GM21576 (cell line): ENCODE measurements around the gene COQ5.
A peak's percentile ranks its signal among the peaks of the same experiment; 100 is the strongest.
"Not testable (repeated sequence)": the region's sequence is repeated elsewhere in the genome, so short reads cannot be mapped to it uniquely, and the experiment has no call there.

Experiments
- ATAC-seq: cut with Tn5 transposase; IDR thresholded peaks from one replicate; pipeline ENCODE4 v1.9.1; 2021; ENCODE audit warnings: mild to moderate bottlenecking, moderate library complexity; ENCODE audit not compliant: unreplicated experiment

The COQ5 gene, protein sequence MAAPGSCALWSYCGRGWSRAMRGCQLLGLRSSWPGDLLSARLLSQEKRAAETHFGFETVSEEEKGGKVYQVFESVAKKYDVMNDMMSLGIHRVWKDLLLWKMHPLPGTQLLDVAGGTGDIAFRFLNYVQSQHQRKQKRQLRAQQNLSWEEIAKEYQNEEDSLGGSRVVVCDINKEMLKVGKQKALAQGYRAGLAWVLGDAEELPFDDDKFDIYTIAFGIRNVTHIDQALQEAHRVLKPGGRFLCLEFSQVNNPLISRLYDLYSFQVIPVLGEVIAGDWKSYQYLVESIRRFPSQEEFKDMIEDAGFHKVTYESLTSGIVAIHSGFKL

DNA sequence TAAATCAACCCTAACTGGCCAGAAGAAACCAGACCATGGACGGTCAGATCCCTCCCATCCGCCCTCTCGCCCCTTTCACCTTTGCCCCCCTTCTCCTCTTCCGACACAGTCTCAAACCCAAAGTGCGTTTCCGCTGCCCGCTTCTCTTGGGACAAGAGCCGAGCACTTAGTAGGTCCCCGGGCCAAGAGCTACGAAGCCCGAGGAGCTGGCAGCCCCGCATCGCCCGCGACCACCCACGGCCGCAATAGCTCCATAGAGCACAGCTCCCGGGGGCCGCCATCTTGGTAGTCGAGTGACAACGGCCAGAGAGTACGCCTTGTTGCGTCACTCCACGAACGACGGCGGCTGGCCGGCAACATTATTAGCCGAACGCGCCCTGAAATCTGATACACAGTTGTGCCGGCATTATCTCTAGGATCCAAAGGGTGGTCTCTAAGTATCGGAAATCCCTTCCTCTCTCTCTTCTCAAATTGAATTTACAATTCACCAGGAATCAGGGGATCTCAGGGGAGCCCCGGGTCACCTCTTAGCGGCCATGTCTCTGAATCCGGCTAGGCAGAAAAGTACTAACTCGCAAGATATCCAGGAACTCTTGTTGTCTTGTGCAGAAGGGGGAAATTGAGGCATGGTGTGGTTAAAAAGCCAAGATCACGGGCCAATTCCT lies at the start of gene COQ5:
COQ5 (minus strand) TSS at position 298 of the 665 bp plus-strand sequence; CDS start at position 281, 17 bp downstream.
- ATAC-seq, result peak; percentile 87

DNA sequence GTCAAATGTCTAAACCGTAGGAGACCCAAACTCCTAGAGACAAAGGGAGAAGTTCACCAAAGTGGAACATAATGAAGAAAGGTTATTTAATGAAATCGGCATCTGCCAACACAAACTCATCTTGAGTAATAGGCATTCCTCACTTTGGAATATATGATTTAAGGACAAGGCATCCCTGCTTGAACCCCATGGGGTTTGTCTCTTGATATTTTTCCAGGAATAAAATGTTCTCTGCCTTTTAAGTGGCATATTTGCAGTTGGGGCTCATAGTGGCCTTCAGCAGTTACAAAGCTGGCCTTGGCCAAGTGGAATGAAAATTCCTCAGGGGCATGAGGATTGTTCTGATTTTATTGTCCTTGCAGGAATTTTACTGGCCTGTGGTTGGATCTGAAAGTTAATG lies 45.1 kb upstream of the COQ5 start:
- ATAC-seq, result no peak

DNA sequence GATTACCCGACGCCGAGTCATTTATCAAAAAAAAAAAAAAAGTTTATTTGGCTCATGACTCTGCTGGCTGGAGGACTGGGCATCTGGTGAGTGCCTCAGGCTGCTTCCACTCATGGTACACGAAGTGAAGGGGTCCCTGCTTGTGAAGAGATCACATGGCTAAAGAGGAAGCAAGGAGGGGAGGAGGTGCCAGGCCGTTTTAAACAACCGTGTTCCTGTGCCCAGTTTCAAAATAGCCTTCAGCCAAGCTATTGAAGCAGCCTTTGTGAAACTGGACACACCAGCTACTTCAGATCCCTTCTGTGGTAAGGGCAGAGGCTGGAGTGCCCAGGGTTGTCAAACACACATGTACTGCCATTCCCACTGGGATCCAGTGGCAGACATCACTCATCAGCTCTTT lies 44.6 kb upstream of the COQ5 start:
- no peak for ATAC-seq

DNA sequence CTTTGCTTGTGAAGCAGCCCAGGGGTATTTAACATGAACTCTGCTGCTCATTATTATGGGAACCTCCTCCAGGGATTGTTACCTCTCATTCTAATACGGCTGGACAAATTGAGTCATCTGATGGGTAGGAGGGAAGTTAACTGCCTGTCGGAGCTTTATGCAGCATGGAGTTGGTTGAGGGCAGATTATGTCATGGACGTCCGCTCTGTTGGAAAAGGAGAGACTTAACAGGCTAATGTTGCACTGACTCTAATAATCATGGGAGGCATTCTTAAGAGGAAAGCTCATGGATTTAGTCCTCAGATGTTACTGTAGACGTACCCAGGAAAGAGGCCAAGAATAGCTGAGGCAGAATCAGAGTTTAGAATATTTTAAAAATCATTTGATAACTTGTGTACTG lies 42.3 kb upstream of the COQ5 start:
- ATAC-seq, result no peak

DNA sequence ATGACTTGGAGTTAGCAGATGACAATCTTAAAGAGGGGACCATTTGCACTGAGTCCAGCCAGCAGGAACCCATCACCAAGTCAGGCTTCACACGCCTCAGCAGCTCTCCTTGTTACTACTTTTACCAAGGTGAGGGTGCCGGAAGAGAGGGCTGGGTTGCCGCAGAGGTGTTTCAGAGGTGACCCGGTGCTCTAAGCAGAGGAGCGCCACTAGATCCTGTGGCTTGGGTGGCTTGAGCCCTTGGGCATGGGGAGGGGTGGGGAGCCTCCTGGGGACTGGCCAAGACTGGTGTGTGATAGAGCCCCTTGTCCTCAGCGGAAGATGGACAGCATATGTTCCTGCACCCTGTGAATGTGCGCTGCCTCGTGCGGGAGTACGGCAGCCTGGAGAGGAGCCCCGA lies 34.5 kb upstream of the COQ5 start:
- no peak for ATAC-seq

DNA sequence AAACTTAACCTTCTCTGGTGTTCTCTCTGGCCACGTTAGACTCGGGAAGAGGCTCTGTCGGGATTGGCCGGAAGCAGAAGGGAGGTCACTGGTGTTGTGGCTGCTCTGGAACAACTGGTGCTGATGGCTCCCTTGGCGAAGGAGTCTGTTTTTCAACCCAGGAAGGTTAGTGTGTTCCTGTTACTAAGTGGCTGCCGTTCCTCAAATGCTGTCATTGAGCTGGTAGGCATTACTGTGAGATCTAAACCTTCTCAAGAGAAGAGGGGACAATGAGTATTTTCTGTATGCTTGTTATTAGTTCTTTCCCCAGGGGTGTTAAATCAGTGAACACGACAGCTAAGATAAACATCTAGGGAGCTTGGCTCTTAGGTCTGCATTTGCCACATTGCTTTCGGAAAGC lies 33.9 kb upstream of the COQ5 start:
- ATAC-seq, result no peak

DNA sequence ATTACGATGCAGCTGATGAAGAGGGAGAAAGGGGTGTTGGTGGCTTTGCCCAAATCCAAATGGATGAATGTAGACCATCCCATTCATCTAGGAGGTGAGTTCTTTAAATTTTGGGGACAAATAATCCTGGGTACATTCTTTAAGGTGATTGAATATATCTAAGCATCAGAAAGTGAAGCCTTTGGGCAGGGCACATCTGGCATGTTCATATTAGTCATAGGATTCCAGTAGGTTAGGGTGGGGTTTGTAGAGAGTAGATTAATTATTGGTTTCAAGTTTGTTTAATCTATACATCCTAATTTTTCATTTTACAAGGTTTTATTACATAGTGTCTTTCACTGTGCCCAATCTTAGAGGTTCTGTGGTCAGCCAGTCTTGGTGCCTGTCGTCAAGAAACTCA lies 28.6 kb upstream of the COQ5 start:
- ATAC-seq, result no peak

DNA sequence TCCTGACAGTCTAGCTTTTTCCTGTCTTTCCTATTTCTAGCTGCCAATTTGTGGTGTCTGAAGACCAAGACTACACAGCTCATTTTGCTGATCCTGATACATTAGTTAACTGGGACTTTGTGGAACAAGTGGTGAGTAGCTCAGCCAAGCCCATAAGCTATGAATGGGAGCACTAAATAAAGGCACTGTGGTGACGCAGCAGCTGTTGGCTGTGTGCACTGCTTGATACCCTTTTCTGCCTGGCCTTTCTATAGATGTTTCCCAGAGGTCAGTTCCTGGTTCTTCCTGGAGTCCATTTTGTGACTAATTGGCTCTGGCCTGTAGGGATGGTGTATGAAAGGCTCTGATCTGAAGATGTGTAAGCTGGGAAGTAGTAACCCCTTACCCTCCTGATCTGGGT lies 25.7 kb upstream of the COQ5 start:
- no peak for ATAC-seq

DNA sequence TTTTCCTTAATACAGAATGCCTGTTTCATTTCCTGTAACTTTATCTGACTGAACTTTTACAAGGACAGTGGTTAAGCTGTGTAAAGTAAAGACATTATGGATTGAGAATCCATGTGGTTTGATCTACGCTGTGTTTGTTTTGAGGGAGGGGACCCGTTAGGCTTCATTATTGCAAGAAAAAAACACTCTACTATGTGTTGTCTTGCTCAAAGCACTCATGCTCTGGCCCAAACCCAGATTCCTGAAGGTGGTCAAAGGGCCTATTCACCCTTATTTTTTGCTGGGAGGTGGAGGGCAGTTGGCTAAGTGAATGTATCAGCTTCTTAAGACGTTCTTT lies 17.1 kb upstream of the COQ5 start:
- ATAC-seq, result no peak

DNA sequence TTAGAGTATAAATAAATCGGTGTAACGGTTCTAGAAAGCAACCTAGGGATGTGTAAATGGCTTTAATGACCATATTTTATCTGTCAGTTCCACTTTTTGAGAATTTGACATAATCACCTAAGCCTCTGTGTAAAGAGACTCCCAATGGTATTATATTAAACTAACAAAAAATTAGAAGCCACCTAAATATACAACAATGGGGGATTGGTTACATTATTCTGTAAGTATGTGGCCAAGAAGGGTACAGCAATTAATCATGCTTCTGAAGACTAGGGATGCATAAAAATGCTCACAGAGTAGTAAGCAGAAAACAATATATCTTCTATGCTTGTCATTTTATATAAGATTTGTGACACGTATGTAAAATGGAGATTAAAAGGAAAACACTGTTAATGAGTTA lies 15.7 kb upstream of the COQ5 start:
- no peak for ATAC-seq

DNA sequence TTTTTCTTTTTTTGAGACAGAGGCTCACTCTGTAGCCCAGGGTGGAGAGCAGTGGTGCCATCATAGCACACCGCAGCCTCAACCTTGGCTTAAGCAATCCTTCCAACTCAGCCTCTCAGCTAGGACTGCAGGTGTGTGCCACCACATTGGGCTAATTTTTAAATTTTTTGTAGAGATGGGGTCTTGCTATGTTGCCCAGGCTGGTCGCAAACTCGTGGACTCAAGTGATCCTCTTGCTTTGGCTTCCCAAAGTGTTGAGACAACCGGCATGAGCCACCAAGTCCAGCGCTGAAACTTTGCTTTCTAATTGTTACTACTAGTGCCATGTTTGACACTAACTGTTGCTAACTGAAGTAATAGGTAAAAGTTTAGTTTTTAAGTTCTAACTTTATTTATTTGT lies 13.2 kb upstream of the COQ5 start:
- ATAC-seq, result no peak

DNA sequence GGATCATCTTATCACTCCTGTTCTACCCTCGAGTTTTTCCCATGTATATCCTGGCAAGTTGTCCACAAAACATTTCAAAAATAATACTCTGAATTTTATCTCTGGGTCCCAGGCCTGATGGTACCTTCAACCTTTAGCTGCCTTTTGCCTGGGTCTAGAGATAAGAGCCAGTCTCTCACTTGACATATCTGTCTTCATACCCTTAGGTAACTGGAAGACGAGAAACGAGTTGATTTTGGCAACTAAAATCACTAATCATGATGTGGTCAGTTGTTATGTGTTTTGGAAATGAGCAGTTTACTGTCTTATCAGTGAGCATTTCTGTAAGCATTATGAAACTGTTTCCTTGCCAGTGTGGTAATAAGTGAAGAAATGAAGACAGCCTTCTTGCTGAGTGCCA lies 11.5 kb upstream of the COQ5 start:
- ATAC-seq, result no peak

DNA sequence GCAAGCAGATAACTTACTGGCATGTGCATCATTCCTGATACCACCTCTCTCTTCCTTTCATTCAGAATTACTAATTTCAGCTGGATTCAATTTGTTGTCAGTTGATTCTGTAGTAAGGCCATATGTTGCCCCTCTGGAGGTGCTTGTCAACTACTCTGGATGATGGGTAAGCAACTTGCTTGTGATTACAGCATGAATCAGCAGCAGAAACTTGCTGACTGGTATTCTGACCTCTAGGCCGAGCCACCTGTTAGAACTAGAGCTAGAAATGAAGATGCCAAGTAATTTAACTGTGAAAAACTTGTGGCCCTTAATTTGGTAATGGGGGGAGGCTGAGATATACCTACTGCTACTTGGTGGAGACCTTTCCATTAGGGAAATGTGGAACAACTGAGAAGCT lies 10.3 kb upstream of the COQ5 start:
- no peak for ATAC-seq

DNA sequence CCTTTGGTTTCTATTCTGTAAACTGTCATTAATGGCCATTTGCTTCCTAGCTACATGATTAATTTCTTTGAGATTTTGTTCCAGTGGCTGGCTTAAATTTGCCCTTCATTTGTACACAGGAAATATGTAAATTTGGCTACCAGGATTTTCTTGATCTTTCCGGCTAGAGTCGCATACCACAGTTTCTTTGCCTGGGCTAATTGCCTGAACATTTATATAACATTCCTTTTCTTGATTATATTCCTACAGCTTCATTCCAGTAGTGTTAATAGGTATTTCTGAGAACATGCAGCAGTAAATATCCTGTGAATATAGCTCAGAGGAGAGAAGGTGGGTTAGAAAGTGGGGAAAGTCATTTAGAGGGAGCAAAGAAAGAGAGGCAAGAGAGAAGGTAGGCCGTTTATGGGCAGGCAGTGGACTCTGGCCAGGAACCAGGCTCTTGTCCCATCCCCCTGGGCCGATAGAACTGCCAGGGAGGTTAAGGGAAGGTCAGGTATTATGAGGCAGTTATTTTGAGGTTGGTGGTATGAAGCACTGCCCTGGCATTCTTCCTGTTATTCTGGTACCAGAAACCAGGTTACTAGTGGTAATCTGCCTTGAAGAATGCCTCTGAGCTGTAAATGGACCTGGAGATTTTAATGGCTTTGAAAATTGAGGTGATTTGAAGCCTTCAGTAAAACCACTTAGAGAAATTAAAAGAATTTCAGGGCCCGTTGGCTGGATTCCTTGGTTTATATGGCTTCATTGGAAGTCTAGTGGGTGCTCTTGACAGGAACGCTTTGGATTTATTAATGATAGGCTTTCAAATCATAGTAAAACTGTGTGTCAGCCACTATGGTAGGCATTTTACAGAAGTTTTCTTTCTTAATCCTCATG lies 9.6 kb upstream of the COQ5 start:
- ATAC-seq, result no peak

DNA sequence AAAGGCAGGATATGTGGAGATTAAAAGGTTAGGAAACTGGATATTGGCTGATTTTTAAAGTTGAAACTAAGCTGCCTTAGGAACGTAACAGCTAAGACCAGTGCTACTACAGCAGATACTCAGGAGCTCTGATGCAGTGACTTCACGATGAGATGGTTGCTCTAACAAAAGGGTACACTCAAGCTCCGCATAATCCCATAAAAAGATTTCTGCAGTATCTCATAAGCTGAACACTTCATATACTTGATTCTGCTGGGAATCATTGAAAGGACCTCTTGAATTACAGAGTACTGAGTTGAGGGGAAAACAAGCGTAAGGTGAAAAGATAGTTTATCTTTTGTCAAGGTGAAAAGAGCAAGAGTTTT lies 8.9 kb upstream of the COQ5 start:
- no peak for ATAC-seq

DNA sequence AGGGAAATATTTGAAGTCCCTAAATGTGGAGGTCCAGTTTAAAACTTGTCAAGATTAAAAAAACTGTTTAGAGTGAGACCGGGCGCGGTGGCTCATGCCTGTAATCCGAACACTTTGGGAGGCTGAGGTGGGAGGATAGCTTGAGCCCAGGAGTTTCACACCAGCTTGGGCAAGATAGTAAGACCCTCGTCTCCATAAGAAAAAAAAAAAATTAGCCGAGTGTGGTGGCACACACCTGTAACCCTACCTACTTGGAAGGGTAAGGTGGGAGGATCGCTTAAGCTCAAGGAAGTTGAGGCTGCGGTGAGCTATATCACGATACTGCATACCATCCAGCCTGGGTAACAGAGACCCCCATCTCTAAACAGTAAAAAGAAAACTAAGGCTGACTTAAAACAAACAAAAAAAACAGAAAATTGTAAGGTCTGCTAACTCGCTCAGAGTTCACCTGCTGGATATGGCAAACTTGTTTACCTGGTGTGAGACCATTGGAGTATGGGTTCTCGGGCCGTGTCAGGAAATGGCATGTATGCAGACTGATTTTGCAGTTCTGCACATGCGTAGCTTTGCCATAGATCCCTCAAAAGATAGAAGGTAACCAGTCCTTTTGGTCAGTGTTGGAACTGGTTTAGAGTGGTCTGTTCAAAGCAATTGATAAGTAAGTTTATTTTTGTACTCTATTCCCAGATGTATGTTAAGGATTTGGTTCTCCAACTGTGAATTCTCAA lies 7.3 kb upstream of the COQ5 start:
- no peak for ATAC-seq

DNA sequence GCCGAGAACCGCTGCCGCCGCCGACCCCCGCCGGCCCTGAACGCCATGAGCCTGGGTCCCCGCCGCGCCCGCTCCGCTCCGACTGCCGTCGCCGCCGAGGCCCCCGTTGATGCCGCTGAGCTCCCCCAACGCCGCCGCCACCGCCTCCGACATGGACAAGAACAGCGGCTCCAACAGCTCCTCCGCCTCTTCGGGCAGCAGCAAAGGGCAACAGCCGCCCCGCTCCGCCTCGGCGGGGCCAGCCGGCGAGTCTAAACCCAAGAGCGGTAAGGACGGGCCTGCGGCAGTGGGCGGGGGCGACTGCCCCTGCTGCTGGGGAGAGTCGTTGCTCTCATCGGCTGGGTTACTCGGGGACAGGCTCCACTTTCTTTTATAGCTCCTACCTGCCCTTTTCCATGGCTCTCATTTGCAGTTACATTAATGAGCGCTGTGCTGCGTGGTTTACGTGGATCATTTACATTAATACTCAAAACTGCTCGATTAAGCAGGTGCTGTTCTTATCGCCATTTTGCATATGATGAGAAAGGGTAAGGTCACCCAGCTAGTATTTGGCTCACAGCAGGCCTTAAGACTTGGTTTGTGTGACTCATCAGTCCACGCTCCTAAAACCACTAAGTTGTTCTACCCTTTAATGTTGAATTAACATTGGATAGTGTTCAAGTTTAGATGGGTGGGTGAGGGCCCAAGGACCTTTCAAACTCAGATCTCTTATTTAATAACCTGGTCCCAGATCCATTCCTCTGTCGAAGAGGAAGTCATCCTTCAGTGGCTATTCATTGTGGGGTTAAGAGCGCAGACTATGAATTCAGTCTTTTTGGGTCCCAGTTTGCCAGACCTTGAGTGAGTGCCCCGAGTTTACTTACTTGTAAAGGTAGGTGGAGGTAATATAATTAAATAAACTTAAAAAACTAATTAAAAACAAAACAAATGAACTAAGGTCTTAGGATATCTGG lies 6.0 kb upstream of the COQ5 start:
- ATAC-seq, result peak; percentile 29

DNA sequence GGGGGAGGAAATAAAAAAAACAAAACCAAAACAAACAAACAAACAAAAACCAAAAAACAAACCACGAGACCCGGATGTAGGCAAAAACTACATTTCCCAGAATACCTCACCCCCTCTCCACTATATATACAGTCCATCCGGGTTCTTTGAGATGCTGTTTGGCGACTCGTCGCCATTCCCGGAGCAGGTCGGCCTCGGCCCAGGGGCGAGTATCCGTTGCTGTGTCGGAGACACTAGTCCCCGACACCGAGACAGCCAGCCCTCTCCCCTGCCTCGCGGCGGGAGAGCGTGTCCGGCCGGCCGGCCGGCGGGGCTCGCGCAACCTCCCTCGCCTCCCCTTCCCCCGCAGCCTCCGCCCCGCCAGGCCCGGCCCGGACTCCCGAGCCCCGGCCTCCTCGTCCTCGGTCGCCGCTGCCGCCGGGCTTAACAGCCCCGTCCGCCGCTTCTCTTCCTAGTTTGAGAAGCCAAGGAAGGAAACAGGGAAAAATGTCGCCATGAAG lies 5.3 kb upstream of the COQ5 start, which contains the start of gene RNF10:
RNF10 (plus strand) TSS at position 154 of the 500 bp plus-strand sequence. CDS start 456 bp downstream, outside the sequence.
- ATAC-seq, result peak; percentile 58

DNA sequence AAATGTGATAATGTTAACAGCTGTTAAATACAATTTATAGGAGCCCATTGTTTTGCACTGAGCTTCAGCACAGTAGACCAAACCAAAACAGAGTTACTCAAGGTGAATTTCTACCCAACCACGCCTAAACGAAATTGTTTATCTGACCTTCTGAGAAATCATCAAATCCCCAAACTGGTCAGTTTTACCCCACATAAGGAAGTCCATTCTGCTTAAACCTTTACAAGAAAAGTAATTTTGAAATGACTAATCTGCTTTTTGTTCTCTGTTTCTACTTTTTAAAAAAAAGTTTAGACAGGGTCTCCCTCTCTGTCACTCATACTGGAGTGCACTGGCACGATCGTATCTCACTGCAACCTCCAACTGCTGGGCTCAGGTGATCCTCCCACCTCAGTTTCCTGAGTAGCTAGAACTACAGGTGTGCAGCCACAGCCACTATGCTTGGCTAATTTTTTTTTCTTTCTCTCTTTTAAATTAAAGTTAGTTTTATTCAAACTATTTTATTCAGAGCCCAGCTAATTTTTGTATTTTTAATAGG lies 3.8 kb upstream of the COQ5 start:
- no peak for ATAC-seq

DNA sequence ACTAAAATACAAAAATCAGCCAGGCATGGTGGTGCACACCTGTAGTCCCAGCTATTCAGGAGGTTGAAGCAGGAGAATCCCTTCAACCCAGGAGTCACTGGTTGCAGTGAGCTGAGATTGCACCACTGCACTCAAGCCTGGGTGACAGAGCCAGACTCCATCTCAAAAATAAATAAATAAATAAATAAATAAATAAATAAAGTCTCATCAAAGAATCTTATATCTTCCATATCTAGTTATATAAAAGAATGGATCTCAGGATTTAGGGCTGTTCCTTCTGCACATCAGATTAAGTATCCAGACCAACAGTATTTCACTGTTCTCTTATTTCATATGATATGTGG lies 1.4 kb upstream of the COQ5 start:
- not testable (repeated sequence) for ATAC-seq
